ENCODE results near the gene LSMEM2.

DNA sequence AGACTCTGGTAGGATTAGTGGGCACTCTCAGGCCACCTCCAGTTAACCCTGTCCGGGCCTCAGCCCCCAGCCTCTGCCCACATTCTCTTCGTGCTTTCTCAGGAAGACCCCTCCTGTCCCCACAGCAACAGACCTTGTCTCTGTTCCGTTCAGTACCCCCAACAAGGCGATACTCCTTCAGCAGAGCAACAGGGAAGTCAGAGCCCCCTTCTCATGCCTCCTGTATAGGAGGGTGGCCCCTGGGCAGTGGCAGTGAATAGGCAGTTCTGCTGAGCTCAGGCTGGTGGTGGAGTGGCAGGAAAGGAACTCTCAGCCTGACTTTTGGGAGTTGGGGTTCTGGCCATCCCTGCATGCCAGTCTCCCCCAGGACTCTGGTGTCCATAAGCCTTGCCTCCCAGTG, 9.4 kb upstream of the LSMEM2 start:
- TF ChIP-seq, protein P1, sequence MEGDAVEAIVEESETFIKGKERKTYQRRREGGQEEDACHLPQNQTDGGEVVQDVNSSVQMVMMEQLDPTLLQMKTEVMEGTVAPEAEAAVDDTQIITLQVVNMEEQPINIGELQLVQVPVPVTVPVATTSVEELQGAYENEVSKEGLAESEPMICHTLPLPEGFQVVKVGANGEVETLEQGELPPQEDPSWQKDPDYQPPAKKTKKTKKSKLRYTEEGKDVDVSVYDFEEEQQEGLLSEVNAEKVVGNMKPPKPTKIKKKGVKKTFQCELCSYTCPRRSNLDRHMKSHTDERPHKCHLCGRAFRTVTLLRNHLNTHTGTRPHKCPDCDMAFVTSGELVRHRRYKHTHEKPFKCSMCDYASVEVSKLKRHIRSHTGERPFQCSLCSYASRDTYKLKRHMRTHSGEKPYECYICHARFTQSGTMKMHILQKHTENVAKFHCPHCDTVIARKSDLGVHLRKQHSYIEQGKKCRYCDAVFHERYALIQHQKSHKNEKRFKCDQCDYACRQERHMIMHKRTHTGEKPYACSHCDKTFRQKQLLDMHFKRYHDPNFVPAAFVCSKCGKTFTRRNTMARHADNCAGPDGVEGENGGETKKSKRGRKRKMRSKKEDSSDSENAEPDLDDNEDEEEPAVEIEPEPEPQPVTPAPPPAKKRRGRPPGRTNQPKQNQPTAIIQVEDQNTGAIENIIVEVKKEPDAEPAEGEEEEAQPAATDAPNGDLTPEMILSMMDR (IDR thresholded peaks at IDR 0.05; ENCODE audit: insufficient read depth, low read length, poor library complexity, severe bottlenecking), result no peak
- no peak for TF ChIP-seq EZH2phosphoT487 (conservative IDR thresholded peaks at IDR 0.05; ENCODE audit: low read length)
